Tibial nerve (tissue), 4 donors: ENCODE data around the gene PRKG2. TPM values are rescaled to one million over a fixed set of nuclear protein-coding genes. Genes with fewer than 3 reads are reported as not detected.

Experiments used
- DNase-seq, 2 donors: peaks; one replicate each; pipeline ENCODE4 v3.0.0-alpha.2; 2019; ENCODE audit warnings: low spot score in 2 of 2
- H3K27ac ChIP-seq, 4 donors: fragments of 200-600 bp; sonication (generic) in 3 of 4; one replicate each; pipeline ENCODE4 v1.5.1; 2017 to 2019; ENCODE audit warnings: mild to moderate bottlenecking in 1 of 4
- H3K27me3 ChIP-seq, 2 donors: fragments of 200-600 bp; sonication (generic) in 1 of 2; one replicate each; pipeline versions ENCODE4 v1.5.1 to v1.6.0; 2017 to 2019
- H3K36me3 ChIP-seq, 3 donors: fragments of 200-600 bp; sonication (generic); one replicate each; pipeline ENCODE4 v1.5.1; 2018 to 2019
- H3K4me1 ChIP-seq, 4 donors: fragments of 200-600 bp; sonication (generic) in 3 of 4; one replicate each; pipeline ENCODE4 v1.5.1; 2017 to 2019
- H3K4me3 ChIP-seq, 4 donors: fragments of 200-600 bp; sonication (generic) in 3 of 4; one replicate each; pipeline ENCODE4 v1.5.1; 2017 to 2019; ENCODE audit warnings: mild to moderate bottlenecking in 1 of 4, moderate library complexity in 1 of 4
- H3K9me3 ChIP-seq, 4 donors: fragments of 200-600 bp; sonication (generic) in 3 of 4; one replicate each; pipeline ENCODE4 v1.5.1; 2017 to 2019
- EP300 ChIP-seq, 2 donors: sonication (generic); formaldehyde crosslinking; IDR thresholded peaks; one replicate each; pipeline ENCODE4 v1.6.1; 2017; ENCODE audit warnings: antibody characterized with exemption in 2 of 2, mild to moderate bottlenecking in 1 of 2
- POLR2A ChIP-seq, 2 donors: fragments of 450-650 bp; IDR thresholded peaks; one replicate each; pipeline ENCODE4 v1.6.1; 2017; ENCODE audit warnings: antibody characterized with exemption in 2 of 2, mild to moderate bottlenecking in 2 of 2, moderate library complexity in 2 of 2
- WGBS, 2 donors: methylation state at CpG; one replicate each; pipeline ENCODE4 v1.1.5; 2018; 5-methylcytosine and 5-hydroxymethylcytosine counted together
- total RNA-seq, 4 donors: library from RNA; depleted of rRNA; stranded (reverse); fragments of >200 nt; gene quantifications; one replicate each; pipeline ENCODE4 v1.1.0, GENCODE V29; 2016
- TF ChIP-seq, protein P1 (sequence below), 5 experiments: fragments of 200-600 bp in 3 of 5; fragments of 450-650 bp in 2 of 5; sonication (generic) in 3 of 5; IDR thresholded peaks; one replicate each; pipeline ENCODE4 v1.5.1; 2016 to 2019; ENCODE audit warnings: antibody characterized with exemption in 5 of 5, mild to moderate bottlenecking in 3 of 5, moderate library complexity in 2 of 5

Gene PRKG2
- total RNA-seq, 4 donors from 2014 or later: 0.30 to 4.4 (median 2.4) TPM

DNA sequence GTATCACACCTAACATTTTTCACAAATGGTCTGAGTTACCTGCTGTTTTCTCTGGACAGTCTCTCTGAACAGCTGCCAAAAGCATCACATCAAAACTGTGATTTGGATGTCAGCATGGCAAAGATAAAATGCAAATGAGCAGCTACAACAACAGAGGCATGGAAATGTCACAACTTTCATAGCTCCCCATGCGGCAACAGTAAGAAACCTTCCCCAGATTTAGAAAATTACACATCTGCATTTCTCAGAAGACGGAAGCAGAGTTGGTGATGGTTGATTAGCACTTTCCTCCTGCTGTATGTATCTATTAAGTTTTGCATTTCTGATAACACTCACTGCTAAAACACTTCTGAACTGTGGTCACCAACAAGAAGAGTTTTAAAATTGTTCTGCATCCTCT lies 9.7 kb downstream of the PRKG2 start:
- Histone ChIP-seq H3K27me3 (no peaks in the 10 kb centered on the region), H3K36me3 (no peaks in the 10 kb centered on the region), H3K4me3 (no peak overlapping the region), H3K9me3 (no peaks in the 10 kb centered on the region), H3K27ac (no peak overlapping the region), H3K4me1 (no peaks in the 10 kb centered on the region)
- TF ChIP-seq POLR2A (IDR thresholded peaks at IDR 0.05) (no peak), EP300 (IDR thresholded peaks at IDR 0.05) (no peak)
- TF ChIP-seq, protein P1, sequence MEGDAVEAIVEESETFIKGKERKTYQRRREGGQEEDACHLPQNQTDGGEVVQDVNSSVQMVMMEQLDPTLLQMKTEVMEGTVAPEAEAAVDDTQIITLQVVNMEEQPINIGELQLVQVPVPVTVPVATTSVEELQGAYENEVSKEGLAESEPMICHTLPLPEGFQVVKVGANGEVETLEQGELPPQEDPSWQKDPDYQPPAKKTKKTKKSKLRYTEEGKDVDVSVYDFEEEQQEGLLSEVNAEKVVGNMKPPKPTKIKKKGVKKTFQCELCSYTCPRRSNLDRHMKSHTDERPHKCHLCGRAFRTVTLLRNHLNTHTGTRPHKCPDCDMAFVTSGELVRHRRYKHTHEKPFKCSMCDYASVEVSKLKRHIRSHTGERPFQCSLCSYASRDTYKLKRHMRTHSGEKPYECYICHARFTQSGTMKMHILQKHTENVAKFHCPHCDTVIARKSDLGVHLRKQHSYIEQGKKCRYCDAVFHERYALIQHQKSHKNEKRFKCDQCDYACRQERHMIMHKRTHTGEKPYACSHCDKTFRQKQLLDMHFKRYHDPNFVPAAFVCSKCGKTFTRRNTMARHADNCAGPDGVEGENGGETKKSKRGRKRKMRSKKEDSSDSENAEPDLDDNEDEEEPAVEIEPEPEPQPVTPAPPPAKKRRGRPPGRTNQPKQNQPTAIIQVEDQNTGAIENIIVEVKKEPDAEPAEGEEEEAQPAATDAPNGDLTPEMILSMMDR (IDR thresholded peaks at IDR 0.05): no peak
- no peak for DNase-seq
- WGBS, 2 donors: 81 to 83% methylated on average over 2 of the region's 2 CpGs

DNA sequence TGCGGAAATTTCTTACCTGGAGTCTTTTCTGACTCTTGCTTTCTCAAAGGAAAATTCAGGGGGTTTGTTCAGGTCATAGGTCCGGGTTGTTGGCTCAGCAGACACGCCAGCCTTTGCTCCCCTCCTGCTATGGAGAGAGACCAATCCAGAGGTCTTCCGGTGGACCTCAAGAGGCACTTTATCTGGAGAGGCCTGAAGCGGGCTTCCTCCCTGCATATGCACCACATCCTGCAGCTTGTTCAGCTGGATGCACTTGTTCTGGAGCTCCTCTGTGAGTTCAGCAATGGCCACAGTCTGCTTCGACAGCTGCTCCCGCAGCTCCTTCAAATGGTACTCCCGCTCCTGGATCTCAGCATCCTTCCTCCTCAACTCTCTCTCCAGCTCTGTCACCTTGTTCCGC lies 10.5 kb downstream of the PRKG2 start:
- no peak overlapping the region for H3K27ac ChIP-seq
- no peaks in the 10 kb centered on the region for H3K4me1 ChIP-seq
- TF ChIP-seq EP300 (IDR thresholded peaks at IDR 0.05): no peak
- TF ChIP-seq POLR2A (IDR thresholded peaks at IDR 0.05): no peak
- TF ChIP-seq, protein P1 (IDR thresholded peaks at IDR 0.05): no peak
- no peaks in the 10 kb centered on the region for H3K36me3 ChIP-seq
- no peaks in the 10 kb centered on the region for H3K9me3 ChIP-seq
- no peaks in the 10 kb centered on the region for H3K27me3 ChIP-seq
- 85 to 88% methylated on average over 8 to 9 of the region's 9 CpGs for WGBS, 2 donors
- no peak for DNase-seq
- H3K4me3 ChIP-seq: no peak overlapping the region

DNA sequence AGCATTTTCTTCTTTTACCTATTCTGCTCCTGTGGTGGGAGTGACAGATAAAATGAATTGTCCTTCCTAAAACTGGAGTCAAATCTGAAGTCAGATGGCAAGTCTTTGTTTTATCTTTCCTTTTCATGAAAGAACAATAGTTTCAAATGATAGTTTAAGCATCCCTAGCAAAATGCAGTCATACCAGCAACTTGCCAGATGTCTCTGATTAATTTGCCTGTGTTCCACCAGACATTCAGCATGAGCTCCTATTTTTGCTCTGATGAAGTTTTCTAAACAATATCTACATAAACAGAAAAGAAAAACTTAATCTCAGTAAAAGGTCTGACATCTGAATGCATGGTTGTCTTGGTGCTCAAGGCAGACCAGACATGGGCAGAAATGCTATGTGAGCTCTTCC lies 15.2 kb downstream of the PRKG2 start:
- Histone ChIP-seq H3K4me3 (no peak overlapping the region), H3K9me3 (no peaks in the 10 kb centered on the region), H3K4me1 (no peaks in the 10 kb centered on the region), H3K27ac (no peak overlapping the region), H3K27me3 (no peaks in the 10 kb centered on the region), H3K36me3 (no peaks in the 10 kb centered on the region)
- DNase-seq: no peak
- TF ChIP-seq POLR2A (IDR thresholded peaks at IDR 0.05): no peak
- TF ChIP-seq, protein P1 (IDR thresholded peaks at IDR 0.05): no peak
- TF ChIP-seq EP300 (IDR thresholded peaks at IDR 0.05): no peak

- H3K36me3 ChIP-seq: no peaks in the 10 kb centered on the region
- WGBS, 2 donors: 64 to 67% methylated on average over 1 of the region's 1 CpG
- H3K27ac ChIP-seq: no peak overlapping the region
- no peak overlapping the region for H3K4me3 ChIP-seq
- TF ChIP-seq POLR2A (IDR thresholded peaks at IDR 0.05) (no peak), EP300 (IDR thresholded peaks at IDR 0.05) (no peak)
- TF ChIP-seq, protein P1 (IDR thresholded peaks at IDR 0.05): no peak
- no peaks in the 10 kb centered on the region for H3K4me1 ChIP-seq
- no peaks in the 10 kb centered on the region for H3K27me3 ChIP-seq
- no peaks in the 10 kb centered on the region for H3K9me3 ChIP-seq
- DNase-seq: no peak
Measured at GRCh38 chr4:81198609-81199008, 16.4 kb downstream of the PRKG2 start.

GRCh38 chr4:81197864-81198524 lies 17.0 kb downstream of the PRKG2 start:
- TF ChIP-seq POLR2A (IDR thresholded peaks at IDR 0.05) (no peak), EP300 (IDR thresholded peaks at IDR 0.05) (no peak)
- WGBS, 2 donors: 19 to 25% methylated on average over 4 of the region's 4 CpGs
- no peak overlapping the region for H3K4me3 ChIP-seq
- no peaks in the 10 kb centered on the region for H3K36me3 ChIP-seq
- H3K27me3 ChIP-seq: no peaks in the 10 kb centered on the region
- DNase-seq: no peak
- H3K9me3 ChIP-seq: no peaks in the 10 kb centered on the region
- no peaks in the 10 kb centered on the region for H3K4me1 ChIP-seq
- H3K27ac ChIP-seq: no peak overlapping the region
